LNCAP (cell line): Measurements from ENCODE around the gene DMD.

Experiments used
- TF ChIP-seq, protein P1 (sequence below): fragments of 450-650 bp; IDR thresholded peaks from 2 replicates; pipeline ENCODE4 v1.5.1; 2017; ENCODE audit warnings: mild to moderate bottlenecking

DMD gene

GRCh38 chrX:31316340-31316991 is 1894.9 kb downstream of the DMD start:
- TF ChIP-seq, protein P1, sequence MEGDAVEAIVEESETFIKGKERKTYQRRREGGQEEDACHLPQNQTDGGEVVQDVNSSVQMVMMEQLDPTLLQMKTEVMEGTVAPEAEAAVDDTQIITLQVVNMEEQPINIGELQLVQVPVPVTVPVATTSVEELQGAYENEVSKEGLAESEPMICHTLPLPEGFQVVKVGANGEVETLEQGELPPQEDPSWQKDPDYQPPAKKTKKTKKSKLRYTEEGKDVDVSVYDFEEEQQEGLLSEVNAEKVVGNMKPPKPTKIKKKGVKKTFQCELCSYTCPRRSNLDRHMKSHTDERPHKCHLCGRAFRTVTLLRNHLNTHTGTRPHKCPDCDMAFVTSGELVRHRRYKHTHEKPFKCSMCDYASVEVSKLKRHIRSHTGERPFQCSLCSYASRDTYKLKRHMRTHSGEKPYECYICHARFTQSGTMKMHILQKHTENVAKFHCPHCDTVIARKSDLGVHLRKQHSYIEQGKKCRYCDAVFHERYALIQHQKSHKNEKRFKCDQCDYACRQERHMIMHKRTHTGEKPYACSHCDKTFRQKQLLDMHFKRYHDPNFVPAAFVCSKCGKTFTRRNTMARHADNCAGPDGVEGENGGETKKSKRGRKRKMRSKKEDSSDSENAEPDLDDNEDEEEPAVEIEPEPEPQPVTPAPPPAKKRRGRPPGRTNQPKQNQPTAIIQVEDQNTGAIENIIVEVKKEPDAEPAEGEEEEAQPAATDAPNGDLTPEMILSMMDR = no peak

DNA sequence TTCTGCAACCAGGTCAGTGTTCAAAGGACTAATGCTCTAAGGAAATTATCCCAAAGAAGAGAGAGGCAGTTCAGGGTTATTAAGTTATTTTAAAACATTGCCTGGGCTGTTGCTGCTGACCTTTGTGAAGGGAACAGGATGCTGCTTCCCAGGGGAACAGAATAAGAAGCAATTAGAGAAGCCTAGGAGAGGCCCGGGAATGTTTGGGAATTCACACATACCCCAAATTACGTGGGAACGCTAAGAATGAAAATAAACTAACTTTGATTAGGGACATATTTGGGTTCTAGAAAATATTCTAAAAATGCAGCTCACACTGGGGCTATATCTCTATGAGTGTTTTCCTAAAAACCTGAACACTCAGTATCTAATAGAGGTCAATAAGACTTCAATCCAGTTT is 1896.4 kb downstream of the DMD start:
- TF ChIP-seq, protein P1 = no peak

DNA sequence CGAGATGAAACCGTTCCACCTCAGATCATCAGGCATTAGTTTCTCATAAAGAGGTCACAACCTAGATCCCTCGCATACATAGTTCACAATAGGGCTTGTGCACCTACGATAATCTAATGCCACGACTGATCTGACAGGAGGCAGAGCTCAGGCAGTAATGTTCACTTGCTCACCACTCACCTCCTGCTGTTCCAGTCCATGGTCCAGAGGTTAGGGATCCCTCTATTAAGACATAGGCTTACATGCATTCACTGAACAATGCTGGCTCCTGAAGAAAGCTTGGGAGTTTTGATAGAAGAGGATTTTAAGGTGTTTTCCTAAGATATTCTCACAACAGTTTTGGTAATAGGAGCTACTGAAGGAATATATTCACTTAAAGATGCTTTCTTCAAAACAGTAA is 1903.4 kb downstream of the DMD start:
- TF ChIP-seq, protein P1 = no peak

- TF ChIP-seq, protein P1 = no peak
Observed at GRCh38 chrX:31302573-31303075, 1908.7 kb downstream of the DMD start.

DNA sequence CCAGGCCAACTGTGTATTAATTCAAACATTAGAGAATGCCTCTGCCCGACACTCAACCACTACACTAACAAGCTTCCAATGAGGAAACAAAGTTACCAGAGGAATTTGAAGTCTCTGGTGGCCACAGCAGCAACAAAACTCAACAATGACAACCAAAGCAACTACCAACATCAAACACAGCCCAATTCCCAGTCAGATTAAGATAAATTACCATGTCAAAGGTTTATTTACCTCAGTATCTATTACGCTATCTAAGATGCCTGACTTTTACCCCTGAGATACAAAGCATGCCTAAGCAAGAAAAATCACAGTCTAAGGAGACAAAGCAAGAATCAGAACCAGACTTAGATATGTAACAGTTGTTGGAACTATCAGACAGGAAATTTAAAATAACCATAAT is 1909.4 kb downstream of the DMD start:
- TF ChIP-seq, protein P1 = no peak

- TF ChIP-seq, protein P1 = no peak
Observed at GRCh38 chrX:31301203-31301602, 1910.1 kb downstream of the DMD start.

- TF ChIP-seq, protein P1 = no peak
Observed at GRCh38 chrX:31298916-31299315, 1912.4 kb downstream of the DMD start.

- TF ChIP-seq, protein P1 = no peak
Observed at GRCh38 chrX:31297881-31298280, 1913.5 kb downstream of the DMD start.
